ENCODE results near the gene KDM2B. TPM values are rescaled to one million over a fixed set of nuclear protein-coding genes. Genes with fewer than 3 reads are reported as not detected.

Gene KDM2B
- total RNA-seq, 2 donors from 2014 or later = 35.9 to 60.1 TPM

DNA sequence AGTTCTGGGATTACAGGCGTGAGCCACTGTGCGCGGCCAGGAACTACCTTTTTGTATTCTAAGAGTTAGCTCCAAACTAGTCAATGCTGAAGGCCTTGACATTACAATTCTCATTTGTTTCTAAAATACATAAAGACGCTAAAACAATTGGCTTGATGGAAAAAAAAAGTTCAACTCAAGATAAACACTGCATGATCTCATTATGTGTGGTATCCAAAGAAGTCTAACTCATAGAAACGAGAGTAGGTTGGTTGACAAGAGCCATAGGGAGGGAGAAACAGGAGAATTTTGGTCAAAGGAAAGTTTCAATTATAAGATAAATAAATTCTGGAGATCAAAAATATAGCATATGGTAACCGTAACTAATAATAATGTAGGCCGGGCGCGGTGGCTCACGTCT is 200.9 kb downstream of the KDM2B start:
- Mint-ChIP-seq H3K4me3 (no peak overlapping the region), H3K9me3 (no peaks in the 10 kb centered on the region), H3K36me3 (no peaks in the 10 kb centered on the region), H3K27me3 (no peaks in the 10 kb centered on the region), H3K27ac (no peak overlapping the region), H3K4me1 (ENCODE audit: low read depth in 2 of 2) (no peaks in the 10 kb centered on the region)
- no peak for DNase-seq (ENCODE audit: low spot score)
- no peak for ATAC-seq

Other genes with a start within 250 kb of the KDM2B start
- gene ANAPC5, start 228.6 kb downstream of the KDM2B start, total RNA-seq = 100 to 1,000 TPM; 130 to 229 TPM
- 100 to 1,000 TPM in 1 of 2 donors, 10 to 100 TPM in 1; 85.4 to 149 TPM for gene RNF34, start 180.9 kb downstream of the KDM2B start, total RNA-seq
- gene ORAI1, start 45.5 kb upstream of the KDM2B start, total RNA-seq = 10 to 100 TPM; 40.5 to 43.9 TPM
- gene MORN3, start 88.6 kb upstream of the KDM2B start, total RNA-seq = under 1 TPM; 0.17 to 0.43 TPM
- 10 to 100 TPM in 1 of 2 donors, 1 to 10 TPM in 1; 9.7 to 25.9 TPM for gene TMEM120B, start 131.7 kb upstream of the KDM2B start, total RNA-seq
- 10 to 100 TPM; 76.1 to 78.0 TPM for gene RHOF, start 212.7 kb upstream of the KDM2B start, total RNA-seq
- gene SETD1B, start 223.0 kb upstream of the KDM2B start, total RNA-seq = 10 to 100 TPM; 27.1 to 40.8 TPM